GM18520 (cell line): ENCODE data around the gene CFAP54.

Experiments used
- ATAC-seq: cut with Tn5 transposase; IDR thresholded peaks from one replicate; pipeline ENCODE4 v1.9.1; 2021; ENCODE audit not compliant: unreplicated experiment

The CFAP54 gene

DNA sequence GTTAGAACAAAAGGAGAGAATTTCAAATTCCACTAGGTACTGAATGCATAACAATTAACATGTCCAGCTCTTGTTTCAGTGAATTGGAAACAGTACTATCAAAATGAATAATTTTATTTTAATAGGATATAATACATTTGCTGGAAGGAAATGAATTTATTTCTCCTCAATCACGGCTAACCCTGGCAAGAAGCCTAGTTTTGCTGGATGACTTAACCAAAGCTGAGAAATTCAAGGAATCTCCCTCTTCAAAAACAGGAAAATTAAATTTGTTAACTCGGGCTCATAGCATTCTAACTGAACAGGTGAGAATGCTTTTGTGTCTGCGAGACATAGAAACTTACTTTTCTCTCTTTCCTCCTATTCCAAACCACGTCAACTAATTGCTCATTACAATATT is 254.2 kb downstream of the CFAP54 start:
- ATAC-seq: no peak

GRCh38 chr12:96749999-96750398 is 260.6 kb downstream of the CFAP54 start:
- no peak for ATAC-seq

GRCh38 chr12:96751626-96752025 is 262.2 kb downstream of the CFAP54 start:
- ATAC-seq: no peak

GRCh38 chr12:96752211-96752610 is 262.8 kb downstream of the CFAP54 start:
- ATAC-seq: no peak

DNA sequence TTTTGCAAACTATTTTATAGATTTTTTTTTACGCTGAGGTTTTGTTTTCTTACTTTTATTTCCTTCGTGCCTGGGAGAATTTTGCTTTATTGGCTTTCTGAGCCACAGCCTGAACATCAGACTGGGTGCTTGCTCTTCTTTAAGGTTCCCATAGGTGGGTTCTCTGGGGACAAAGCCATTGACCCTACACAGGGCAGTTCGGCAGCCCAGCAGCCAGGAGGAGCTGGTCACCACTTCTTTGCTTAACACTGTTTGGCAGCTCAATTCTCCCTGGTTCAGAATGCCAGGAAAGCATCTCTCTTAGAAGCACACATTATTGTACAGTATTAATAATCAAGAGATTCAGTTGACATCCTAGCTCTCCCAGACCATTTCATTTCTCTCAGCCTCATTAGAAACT is 276.9 kb downstream of the CFAP54 start:
- ATAC-seq: no peak

- ATAC-seq: no peak
Observed at GRCh38 chr12:96769400-96769799, 280.0 kb downstream of the CFAP54 start.

DNA sequence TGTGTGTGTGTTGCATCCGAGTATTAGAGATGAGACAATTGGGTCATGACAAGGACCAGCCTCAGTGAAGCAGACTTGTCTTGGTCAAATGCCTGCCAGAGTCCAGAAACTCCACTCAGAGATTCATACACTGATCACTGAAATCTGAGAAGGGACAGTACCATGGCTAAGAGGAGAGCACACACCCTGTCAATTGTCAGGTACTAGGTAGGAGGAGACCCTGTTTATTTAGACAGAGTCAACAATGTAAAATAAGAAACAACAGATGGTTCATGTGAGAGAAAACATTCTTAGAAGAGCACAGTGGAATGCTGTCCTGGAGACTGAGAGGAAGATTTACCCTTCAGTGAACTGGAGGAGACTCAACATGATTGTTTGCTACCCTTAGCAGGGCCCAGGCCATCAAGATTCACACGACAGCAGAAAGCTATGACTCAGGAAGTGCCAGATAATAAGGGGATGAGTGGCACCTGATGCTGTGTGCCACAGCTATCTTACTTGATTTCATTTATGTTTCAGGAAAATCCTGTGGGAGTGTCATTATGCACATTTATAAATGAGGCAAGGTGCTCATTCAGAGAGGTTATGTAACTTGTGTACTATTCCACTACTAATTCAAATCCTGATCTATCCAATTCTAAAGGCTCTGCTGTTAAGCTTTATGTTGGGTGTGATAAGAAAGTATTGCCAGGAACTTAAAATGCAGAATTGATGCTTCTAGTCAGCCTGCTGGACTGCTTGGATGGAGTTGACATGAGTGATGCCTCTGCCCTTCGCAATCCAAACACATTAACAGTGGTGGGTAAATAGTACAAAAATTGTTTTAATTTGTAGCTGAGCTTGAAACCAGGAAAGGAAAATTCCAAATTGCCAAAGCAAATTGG is 281.1 kb downstream of the CFAP54 start:
- no peak for ATAC-seq

DNA sequence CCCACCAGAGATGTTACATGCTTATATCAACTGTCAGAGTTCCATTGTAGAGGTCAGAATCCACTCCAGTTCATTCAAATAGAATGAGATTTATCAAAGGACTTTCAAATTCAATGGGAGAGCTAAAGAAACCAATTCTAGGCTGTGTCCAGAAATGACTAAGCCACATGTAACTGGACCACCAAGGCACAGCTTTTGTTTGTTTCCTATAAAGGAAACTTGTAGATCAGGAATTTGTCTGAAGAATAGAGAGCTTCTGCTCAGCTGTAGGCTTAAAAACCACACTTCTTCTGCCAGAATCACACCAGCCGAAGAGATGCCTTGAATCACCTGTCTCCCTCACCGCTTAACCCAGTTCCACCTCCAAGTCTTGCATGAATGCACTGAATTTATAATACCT is 283.7 kb downstream of the CFAP54 start:
- no peak for ATAC-seq

DNA sequence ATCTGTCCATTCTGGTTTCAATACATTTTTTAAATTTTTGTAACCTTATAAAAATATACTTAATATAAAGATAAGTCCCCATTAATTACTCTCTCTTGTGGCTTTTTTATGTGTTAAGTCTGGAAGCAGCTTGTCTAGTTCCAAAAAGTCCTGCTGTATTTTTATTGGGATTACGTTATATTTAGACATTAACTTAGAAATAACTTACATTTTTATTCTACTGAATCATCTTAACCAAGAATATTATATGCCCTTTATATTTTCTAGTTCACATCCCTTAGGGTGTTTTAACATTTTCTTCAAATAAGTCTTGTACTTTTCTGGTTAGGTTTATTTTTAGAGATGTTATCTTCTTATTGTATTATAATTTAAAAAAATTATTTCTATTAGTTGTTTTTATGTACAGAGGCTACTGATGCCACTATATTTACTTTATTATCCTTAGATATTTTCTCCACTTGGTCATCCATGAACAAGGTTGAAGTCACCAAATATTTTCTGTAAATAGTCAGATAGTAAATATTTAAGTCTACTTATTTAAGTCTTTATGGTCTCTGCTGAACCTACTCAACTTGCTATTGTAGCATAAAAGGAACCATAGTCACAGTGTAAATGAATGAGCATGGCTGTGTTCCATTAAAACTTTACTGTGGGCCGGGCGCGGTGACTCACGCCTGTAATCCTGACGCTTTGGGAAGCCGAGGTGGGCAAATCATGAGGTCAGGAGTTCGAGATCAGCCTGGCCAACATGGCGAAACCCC is 285.3 kb downstream of the CFAP54 start:
- no peak for ATAC-seq

- no peak for ATAC-seq
Observed at GRCh38 chr12:96776908-96777307, 287.5 kb downstream of the CFAP54 start.

GRCh38 chr12:96780330-96780729 is 291.0 kb downstream of the CFAP54 start:
- ATAC-seq: no peak

- no peak for ATAC-seq
Observed at GRCh38 chr12:96786791-96787190, 297.4 kb downstream of the CFAP54 start.

- ATAC-seq: no peak
Observed at GRCh38 chr12:96803969-96804368, 314.6 kb downstream of the CFAP54 start.

DNA sequence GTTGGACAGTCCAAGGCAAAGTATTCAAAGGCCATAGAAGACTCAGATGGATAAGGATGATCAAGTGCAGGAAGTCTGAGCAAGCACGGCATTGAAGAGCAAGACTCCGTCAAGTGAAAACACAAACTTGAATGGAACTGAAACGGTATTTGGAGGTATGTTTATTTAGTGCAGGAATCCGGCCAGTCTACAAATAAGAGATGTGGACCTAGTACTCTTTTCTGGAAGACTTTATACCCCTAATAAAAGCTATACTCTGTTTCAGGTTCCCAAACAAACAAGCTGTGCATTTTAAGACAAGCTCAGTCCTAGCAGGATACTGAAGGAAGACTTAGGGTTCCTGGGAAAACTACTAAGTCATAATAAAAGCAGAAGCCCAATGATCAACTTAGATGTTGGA is 316.9 kb downstream of the CFAP54 start:
- no peak for ATAC-seq

GRCh38 chr12:96807741-96808140 is 318.4 kb downstream of the CFAP54 start:
- no peak for ATAC-seq

DNA sequence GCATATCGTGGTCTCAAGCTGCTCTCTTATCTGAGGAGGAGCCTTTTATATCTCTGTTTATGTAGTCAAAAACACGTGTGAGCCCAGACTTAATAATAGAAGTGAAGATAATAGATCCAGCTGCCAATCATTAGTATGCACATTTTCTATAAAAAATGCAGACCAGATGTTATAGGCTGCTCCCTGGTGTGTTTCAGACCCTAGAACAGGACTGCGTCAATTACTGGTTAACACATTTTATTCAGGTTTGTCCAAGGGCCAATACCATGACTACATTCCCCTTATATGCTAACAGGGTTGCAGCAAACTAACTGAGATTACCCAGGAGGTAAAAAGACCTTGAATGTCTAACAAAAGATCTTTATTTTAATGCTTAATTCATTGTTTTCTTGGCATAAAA is 319.2 kb downstream of the CFAP54 start:
- ATAC-seq: no peak

- ATAC-seq: no peak
Observed at GRCh38 chr12:96809522-96809921, 320.1 kb downstream of the CFAP54 start.

DNA sequence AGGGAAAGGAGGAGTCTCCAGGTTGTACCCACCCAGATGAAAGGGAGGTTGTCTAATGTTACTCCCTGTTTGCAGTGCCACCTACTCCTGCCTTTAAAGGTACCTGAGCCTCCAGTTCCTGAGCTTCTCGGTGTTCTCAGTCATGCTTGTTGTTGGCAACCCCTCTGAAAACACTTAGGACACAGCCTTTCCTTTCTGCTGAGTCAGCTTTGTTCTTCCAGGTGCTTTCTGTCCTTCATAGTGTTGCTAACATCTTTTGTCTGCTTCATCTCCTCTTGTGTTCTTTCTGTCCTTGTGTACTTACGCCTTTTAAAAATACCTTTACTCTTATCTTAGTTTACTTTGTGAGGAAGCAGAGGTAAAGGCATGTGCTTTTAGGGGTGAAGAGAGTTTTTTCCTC is 320.7 kb downstream of the CFAP54 start:
- ATAC-seq: no peak

- ATAC-seq: no peak
Observed at GRCh38 chr12:96810477-96810876, 321.1 kb downstream of the CFAP54 start.

- no peak for ATAC-seq
Observed at GRCh38 chr12:96811083-96811482, 321.7 kb downstream of the CFAP54 start.

DNA sequence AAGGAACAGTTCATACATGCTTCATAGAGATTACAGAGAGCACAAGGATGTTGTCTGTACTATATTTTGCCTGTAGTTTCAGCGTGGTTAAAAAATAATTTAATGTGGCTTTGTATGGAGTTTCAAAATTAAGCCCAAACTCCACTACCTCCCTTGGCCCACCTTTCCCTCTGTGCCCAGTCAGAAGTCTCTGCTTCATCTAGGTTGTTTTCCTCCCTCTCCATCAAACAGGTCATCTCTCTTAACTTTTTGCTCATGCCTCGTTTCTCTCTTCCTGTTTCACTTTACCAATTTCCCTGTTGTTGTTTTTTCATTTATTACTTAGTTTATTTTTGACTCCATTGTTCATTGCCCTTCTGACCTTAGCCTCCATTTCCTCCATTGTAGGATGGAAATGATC is 322.8 kb downstream of the CFAP54 start:
- ATAC-seq: no peak

DNA sequence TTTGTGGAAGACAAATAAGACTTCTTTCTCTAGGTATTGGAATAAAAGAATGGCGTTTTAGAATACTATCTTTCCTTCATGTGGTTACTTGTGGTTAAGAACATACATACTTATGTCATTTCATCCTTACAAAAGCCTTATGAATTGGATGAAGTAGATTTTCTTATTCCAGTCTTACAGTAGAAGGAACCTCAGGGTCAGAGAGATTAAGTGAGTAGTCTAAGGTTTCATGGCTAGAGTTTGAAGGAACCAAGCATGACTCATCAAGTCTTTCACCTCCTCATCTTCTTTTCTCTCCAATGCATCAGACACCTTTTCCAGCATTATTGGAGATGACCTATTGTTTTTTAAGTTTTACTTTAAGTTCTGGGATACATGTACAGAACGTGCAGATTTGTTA is 324.8 kb downstream of the CFAP54 start:
- ATAC-seq: no peak
